ENCODE measurements around the gene CLCNKB. TPM values are rescaled to one million over a fixed set of nuclear protein-coding genes. Genes with fewer than 3 reads are reported as not detected.
"Not testable (repeated sequence)": the region's sequence is repeated elsewhere in the genome, so short reads cannot be mapped to it uniquely, and the experiment has no call there.

Gene CLCNKB
- total RNA-seq, 4 donors from 2014 or later: 0.39 to 3.1 (median 0.44) TPM; not detected in 1

- Histone ChIP-seq H3K27ac (peak overlapping the region; percentile 64 to 86 (median 74)), H3K4me3 (no peak overlapping the region)
- 81 to 83% methylated on average over 23 of the region's 23 CpGs for WGBS, 2 donors
These were observed 24.6 kb upstream of the CLCNKB start for GRCh38 chr1:16018749-16019643.

DNA sequence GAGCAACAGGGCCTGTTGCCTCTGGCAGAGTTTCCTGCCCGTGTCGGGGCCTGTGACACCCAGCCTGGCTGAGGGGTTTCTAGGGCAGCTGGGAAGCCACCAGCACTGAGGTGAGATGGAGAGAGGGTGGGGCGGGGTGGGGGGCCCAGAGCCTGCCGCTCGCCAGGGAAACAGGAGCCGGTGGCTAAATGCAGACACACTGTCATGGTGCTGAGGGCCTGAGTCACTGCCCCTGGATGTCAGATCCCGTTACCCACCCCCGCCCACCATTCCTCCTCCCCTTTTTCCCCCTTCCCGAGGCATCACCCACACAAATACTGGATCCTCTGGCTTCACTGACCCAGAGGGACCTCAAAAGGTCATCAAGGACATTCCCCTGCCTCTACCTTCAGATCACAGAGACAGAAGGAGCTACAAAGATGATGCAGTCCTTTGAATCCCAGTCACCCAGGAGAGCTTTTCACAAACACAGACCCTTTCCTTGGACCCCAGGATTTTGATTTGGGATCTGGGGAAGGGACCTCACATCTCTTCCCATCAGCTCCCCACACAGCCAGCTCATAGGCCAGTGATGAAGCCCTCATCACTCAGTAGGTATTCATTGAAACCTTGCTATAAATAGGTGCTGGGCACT, 23.8 kb upstream of the CLCNKB start:
- H3K27ac ChIP-seq: peak overlapping the region in 3 of 4 donors; percentile 64 to 86 (median 84)
- 41 to 57% methylated on average over 8 to 9 of the region's 9 CpGs for WGBS, 2 donors
- no peaks in the 10 kb centered on the region for H3K36me3 ChIP-seq
- H3K9me3 ChIP-seq: no peaks in the 10 kb centered on the region
- TF ChIP-seq POLR2A (IDR thresholded peaks at IDR 0.05) (no peak), EP300 (IDR thresholded peaks at IDR 0.05) (no peak), CTCF (IDR thresholded peaks at IDR 0.05) (no peak)
- peaks cover 0 to 51% (median 18%) of the 10 kb centered on the region in 4 donors for H3K4me1 ChIP-seq
- no peak overlapping the region for H3K4me3 ChIP-seq
- DNase-seq (ENCODE audit: low spot score in 2 of 2): no peak
- no peaks in the 10 kb centered on the region for H3K27me3 ChIP-seq

More at GRCh38 chr1:16018749-16019643, 24.6 kb upstream of the CLCNKB start:
- no peak for DNase-seq (ENCODE audit: low spot score in 2 of 2)
- TF ChIP-seq CTCF (IDR thresholded peaks at IDR 0.05) (no peak), POLR2A (IDR thresholded peaks at IDR 0.05) (no peak), EP300 (IDR thresholded peaks at IDR 0.05) (no peak)
- H3K36me3 ChIP-seq: no peaks in the 10 kb centered on the region
- H3K9me3 ChIP-seq: no peaks in the 10 kb centered on the region
- H3K4me1 ChIP-seq: peaks cover 0 to 59% (median 18%) of the 10 kb centered on the region in 4 donors
- H3K27me3 ChIP-seq: no peaks in the 10 kb centered on the region

DNA sequence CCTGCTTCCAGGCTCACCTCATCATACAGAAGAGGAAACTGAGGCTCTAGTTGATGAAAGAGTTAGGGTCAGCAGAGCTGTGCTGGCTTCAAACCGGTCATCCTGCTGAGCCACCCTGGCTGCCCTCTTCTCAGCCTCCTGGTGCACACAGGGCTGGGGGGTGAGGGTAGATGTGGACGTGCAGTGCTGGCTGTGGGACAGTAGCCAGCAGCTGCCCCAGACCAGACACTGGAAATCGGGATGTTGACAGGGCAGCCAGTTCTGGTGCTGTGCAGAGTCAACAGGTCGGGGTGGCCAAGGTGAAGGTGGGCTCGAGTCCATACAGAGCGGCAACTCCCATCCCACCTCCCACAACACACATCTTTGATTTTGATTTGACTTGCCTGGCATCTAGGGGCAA, 23.3 kb upstream of the CLCNKB start:
- peak overlapping the region in 1 of 4 donors; percentile 84 for H3K27ac ChIP-seq
- TF ChIP-seq EP300 (IDR thresholded peaks at IDR 0.05) (no peak), POLR2A (IDR thresholded peaks at IDR 0.05) (no peak), CTCF (IDR thresholded peaks at IDR 0.05) (no peak)
- no peaks in the 10 kb centered on the region for H3K9me3 ChIP-seq
- WGBS, 2 donors: 75 to 85% methylated on average over 6 of the region's 6 CpGs
- no peaks in the 10 kb centered on the region for H3K36me3 ChIP-seq
- H3K4me3 ChIP-seq: no peak overlapping the region
- H3K27me3 ChIP-seq: no peaks in the 10 kb centered on the region
- DNase-seq (ENCODE audit: low spot score in 2 of 2): no peak
- H3K4me1 ChIP-seq: peaks cover 0 to 45% (median 16%) of the 10 kb centered on the region in 4 donors

GRCh38 chr1:16020878-16021277, 22.7 kb upstream of the CLCNKB start:
- not testable (repeated sequence) for DNase-seq (ENCODE audit: low spot score in 2 of 2); H3K9me3 ChIP-seq; H3K4me3 ChIP-seq; H3K27me3 ChIP-seq; H3K36me3 ChIP-seq; H3K27ac ChIP-seq
- H3K4me1 ChIP-seq: peaks cover 0 to 43% (median 16%) of the 10 kb centered on the region in 4 donors
- WGBS, 2 donors: 79% methylated on average over 3 of the region's 9 CpGs; no CpG with 5 or more reads in 1 of the 2 donors

GRCh38 chr1:16021681-16022080, 21.9 kb upstream of the CLCNKB start, which contains the start of gene CLCNKA:
TSS of gene CLCNKA (plus strand) at chr1:16022036. CDS start at chr1:16022620, 584 bp downstream.
- Histone ChIP-seq H3K27ac (no peak within 1 kb of the TSS), H3K4me3 (no peak within 1 kb of the TSS), H3K27me3 (peaks cover 0 to under 1% of the 10 kb centered on the region in 2 donors), H3K4me1 (peaks cover 0 to 38% (median 17%) of the 10 kb centered on the region in 4 donors), H3K36me3 (no peaks in the 10 kb centered on the region), H3K9me3 (no peaks in the 10 kb centered on the region)
- DNase-seq (ENCODE audit: low spot score in 2 of 2): no peak
- TF ChIP-seq POLR2A (IDR thresholded peaks at IDR 0.05): no peak
- no peak for TF ChIP-seq CTCF (IDR thresholded peaks at IDR 0.05)
- no peak for TF ChIP-seq EP300 (IDR thresholded peaks at IDR 0.05)
- WGBS, 2 donors: 55 to 60% methylated on average over 6 of the region's 6 CpGs
